ENCODE data around the gene TDRD10.
"Not testable (repeated sequence)": the region's sequence is repeated elsewhere in the genome, so short reads cannot be mapped to it uniquely, and the experiment has no call there.

TDRD10 gene

DNA sequence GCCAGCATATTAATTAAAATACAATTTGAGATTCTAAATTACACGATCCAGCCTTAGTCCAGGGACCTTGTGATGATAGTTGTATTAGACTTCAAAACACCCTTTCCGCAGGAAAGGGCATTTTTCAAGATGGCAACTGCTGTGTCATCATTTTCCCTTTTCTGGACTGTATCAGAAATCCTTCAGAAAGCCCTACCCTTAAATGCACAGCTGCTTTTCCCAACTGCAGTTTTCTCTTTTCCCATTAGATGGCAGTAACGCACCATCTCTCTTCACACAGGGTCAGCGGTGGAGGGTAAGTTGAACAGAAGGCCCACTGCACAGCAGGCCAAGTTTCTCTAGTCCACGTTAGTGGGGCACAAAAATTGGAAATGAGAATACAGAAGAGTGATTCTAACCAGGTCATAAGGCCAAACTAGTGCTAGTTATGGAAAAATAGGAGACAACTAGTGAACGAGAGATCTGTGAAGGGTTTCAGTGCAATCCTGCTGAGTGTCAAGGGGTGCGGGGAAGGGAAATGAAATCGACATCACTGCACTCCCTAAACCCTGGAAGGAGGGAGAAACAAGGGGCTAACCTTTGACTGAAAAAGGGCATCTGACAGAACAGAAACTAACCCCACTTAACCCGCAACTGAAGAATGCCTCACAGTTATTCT, 22.1 kb upstream of the TDRD10 start:
- DNase-seq (ENCODE audit: low spot score) = peak; percentile 87

DNA sequence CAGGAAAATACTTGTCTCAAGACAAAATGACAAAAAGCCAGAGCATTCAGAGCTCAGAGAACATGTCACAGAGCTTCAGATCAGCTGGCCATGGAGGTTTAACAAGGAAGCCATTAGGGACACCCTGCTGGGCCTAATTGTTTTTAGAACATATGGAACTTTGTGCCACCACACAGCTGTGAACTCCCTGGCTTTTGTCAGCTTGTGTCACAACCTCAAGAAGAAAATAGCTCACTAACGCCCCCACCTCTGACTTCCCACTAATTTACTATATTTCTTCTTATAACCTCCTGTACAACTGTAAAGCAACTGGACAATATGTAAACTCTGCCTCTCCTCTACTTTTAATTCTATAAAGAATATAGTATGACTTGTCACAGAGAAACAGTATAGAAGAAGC, 21.0 kb upstream of the TDRD10 start:
- DNase-seq (ENCODE audit: low spot score) = no peak

DNA sequence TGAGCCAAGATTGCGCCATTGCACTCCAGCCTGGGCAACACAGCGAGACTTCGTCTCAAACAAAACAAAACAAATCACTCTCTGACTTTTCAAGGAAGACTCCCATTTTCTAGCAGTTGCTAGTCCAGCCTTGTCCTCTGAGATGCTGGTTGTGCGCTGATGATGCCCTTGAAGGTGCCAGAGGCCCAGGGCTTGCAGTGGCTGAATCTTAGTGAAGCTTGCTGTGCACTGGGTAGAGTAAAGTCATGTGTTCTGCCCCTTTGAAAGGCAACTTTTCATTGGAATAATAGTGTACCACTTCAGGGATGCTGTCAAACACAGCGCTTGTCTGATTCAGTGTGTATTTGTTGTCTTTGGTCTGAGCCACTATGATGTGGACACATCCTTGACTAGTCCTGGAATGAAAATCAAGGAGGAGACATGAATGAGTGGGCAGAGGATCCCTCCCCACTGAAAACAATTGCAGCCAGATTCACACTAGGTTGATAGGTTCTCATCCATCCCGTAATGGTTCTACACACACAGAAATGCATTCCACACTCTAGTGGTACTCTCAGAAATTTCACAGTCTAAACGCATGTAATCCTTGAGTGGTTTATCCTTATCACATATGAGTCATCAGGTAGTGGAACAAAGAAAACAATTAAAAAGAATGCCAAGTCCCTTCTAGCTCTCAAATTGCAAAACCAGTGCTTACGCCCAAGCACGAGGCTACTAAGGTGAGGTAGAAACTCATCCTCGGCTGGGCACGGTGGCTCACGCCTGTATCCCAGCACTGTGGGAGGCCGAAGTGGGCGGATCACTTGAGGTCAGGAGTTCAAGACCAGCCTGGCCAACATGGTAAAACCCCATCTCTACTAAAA, 17.8 kb upstream of the TDRD10 start:
- no peak for DNase-seq (ENCODE audit: low spot score)

DNA sequence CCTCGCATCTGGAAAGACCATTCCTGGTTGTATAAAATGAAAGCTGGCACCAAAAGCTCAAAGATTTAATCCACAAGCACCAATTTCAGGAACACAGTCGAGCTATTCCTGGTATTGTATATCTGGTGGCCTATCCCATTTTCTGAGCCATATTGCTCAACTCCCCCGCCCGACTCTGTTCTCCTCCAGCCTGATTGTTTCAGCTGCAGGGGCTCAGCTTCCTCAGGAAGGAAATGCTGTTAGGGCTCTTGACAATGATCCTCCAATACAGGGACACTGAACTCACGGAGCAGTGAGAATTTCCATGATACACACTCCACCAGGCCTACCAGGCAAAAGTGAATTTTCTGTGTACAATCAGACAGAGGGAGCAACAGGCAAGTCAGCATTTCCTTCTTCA, 16.9 kb upstream of the TDRD10 start:
- no peak for DNase-seq (ENCODE audit: low spot score)

DNA sequence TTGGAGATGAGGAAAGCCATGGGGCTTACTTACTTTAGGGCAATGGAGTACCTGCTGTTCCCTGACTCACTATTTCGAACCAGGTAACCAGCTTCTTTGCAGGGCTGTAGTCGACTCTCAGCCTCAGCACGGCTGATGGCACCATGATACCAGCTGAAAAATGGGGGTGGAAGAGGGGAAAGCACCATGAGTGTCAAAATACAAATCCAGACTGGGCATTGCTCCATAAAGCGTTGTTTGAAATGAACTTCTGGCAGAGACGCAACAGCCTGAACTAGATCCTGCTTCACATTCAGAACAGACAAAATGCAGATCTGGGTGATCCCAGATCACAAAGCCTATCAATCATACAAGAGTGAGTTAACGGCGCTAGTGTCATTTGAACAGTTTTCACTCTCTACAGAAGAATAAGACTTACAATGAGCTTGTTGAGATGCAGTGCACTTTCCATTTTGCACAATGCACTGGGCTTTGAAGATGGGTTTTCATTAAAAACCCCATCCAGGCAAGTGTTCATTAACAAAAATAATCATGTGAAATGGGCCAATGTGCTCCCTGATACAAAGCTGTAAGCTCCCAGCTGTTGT, 16.0 kb upstream of the TDRD10 start:
- no peak for DNase-seq (ENCODE audit: low spot score)

DNA sequence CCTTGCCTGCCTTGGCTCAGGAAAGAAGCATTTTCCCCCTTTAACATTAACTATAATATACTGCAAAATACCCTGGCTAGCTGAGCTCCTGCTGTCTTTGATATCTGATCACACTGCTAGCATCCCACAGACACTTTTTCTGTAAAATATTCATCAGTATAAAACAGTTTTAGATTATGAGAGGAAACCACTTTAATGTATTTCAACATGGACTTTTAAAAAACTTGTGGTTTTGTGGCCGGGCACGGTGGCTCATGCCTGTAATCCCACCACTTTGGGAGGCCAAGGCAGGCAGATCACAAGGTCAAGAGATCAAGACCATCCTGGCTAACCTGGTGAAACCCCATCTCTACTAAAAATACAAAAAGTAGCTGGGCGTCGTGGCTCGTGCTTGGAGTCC, 15.3 kb upstream of the TDRD10 start:
- DNase-seq (ENCODE audit: low spot score) = not testable (repeated sequence)

DNA sequence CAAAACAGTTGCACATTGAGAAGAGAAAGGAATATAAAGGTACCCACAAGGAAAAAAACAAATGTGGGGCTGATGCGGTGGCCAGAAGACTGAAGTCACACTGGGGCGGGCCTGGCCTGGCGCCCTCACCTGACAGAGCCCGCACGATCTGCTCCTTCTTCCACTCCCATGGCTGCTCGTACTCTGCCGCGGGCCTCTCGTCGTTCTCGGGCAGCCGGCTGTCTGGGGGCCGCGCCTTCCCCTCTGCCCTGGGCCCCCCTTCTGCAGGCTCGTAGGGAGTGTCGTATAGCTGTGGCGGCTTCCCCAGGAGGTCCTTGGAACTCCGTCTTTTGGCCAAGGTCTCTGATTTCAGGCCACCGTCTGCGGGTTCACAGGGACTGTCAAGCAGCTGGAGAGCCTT, 13.1 kb upstream of the TDRD10 start:
- DNase-seq (ENCODE audit: low spot score) = no peak

DNA sequence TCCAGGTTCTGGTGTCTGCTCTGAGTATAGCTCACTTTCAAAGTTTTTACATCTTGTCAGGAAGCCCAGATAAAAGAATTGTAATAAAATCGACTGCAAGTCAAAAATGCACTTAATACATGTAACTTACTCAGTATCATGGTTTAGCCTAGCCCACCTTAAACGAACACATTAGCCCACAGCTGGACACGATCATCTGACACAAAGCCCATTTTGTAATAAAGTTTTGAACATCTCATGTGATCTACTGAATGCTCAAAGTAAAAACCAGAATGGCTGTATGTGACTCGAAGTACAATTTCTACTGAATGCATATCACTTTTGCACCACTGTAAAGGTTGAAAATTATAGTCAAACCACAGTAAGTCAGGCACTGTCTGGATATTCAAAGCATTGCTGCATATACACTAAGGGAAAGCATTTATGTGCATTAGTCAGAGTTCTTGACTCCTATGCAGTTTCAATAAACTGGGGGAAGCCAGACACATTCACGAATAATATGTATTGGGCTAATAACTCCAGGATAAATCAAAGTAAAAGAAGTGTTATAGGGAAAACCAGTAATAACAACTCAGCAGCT, 12.2 kb upstream of the TDRD10 start:
- DNase-seq (ENCODE audit: low spot score) = no peak

DNA sequence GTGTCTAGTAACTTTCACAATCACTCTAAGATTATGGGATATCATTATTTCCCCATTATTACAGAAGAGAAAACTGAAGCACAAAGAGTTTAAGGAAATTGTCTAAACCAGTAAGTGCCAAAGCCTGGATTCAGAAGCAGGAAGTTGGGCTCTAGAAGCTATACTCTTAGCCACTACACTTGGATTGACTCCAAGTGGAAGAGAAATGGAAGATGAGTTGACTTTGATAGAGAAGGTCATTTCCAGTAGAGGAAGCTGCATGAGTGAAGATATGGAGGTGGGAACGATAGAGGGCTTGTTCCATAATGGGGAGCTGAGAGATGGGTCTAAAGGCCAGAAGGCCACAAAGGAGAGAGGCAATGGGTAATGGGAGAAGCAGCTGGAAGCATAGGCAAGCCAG, 11.7 kb upstream of the TDRD10 start:
- no peak for DNase-seq (ENCODE audit: low spot score)

DNA sequence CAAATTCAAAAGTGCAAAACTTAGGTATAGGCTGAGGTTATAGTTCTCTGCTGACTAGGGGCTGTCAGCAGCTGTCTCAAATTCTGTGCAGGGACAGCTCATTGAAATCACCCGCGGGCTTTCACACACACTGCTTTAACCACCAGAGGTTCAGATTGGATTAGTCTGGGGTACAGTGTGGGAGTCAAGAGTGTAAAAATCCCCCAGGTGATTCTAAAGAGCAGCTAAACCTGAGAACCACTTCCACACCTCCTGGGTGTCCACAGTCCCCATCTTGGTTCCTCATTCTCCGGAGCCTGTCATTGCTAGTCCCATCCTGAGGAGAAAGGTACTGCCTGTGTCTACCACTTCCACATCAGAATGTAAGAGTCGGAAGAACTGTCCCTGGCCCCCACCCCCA, 9.9 kb upstream of the TDRD10 start:
- no peak for DNase-seq (ENCODE audit: low spot score)

DNA sequence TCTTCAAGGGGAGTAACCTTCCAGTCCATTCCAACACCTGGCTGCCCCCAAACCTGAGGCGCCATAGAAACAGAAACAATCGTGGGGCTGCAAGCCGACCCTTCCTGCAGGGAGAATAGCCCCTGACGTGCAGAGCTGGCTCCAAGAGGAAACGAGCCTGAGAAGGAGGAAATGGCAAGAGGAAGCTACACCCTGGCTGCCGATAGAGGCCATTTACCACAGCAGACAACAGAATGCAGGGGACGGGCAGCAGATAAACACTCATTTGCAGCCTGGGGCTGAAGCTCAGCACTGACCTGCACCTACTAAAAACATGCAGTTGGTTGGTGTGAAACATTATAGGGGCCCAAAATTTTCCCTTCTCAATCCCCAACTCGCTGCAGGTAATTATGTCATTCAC, 8.7 kb upstream of the TDRD10 start:
- no peak for DNase-seq (ENCODE audit: low spot score)

DNA sequence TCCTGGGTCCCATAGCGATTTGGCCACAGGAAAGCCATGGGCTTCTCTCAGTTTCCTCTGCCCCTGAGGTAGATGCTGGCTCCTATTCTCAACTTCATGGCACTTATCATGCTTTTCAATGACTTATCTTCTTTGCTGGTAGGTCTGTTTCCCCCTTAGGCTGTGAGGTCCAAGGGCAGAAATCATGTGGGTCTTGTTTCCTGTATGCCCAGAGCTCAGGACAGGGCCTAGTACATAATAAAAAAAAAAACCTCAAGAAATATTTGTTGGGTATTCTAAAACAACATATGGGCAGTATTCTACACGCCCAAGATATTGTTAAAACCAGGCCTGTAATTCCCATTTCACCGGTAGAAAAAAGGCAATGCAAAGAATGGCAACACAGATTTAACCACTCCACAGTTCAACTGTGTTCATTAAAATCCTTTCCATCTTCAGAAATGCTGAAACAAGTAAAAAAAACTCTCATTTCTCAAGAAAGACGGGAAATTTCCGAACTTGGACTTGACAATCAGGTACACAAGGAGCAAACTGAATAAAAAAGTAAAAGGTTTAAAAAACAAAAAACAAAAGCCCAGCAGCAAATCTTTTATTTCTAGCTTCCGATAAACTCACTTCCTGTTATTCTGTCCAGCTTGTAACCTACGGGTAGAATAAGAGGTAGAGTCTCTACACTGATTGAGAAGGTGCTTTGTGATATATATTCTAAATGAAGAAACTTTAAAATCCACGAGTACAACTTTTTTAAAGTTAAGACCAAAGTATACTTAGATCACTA, 6.3 kb upstream of the TDRD10 start:
- DNase-seq (ENCODE audit: low spot score) = no peak

DNA sequence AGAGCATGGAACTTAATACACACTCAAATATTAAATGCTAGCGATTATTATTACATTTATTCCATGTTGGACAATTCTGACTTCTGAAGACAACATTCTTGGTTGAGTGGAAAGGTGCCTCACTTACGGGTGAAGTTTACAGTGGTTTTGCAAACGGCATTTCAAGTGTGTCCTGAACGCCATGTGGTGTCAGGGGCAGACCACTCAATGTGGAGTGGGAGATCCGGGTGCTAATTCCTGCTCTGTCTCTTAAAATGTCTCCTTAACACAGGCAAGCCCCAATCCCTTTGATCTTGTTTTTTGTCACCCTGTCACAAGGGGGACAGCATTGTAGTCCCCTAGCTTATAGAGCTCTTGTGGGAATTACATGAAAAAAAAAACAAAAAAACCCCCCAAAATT, 5.6 kb upstream of the TDRD10 start:
- no peak for DNase-seq (ENCODE audit: low spot score)

DNA sequence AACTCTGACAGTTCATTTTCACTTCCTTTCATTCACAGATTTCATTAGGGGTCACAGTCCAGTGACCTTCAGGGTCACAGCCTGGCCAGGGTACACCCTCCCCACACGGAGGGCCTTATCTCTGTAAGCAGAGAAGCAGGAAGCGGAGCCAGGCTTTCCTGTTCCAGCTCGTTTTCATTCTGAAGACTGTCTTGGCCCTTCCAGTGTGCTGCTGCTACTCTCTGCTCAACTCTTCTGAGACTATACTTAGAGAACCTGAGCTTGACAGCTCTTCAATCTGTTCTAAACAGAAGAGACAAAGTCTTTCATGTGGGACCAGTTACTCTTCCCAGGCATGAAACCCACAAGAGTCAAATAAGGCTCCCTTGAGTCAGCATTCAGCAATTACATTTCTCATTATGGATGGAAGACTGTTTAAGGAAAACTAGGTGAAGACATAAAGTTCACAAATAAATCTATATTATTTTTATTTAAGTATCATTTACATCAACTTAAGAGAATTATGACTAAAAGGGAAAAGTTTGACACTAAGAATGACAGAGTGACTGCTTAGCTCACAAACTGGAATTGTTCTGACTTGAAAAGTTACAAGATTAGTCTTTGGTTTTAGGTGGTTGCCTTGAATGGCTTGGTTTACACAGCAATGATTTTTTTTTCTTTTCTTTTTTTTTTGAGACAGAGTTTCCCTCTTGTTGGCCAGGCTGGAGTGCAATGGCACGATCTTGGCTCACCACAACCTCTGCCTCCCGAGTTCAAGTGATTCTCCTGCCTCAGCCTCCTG, 4.8 kb upstream of the TDRD10 start:
- DNase-seq (ENCODE audit: low spot score) = no peak

DNA sequence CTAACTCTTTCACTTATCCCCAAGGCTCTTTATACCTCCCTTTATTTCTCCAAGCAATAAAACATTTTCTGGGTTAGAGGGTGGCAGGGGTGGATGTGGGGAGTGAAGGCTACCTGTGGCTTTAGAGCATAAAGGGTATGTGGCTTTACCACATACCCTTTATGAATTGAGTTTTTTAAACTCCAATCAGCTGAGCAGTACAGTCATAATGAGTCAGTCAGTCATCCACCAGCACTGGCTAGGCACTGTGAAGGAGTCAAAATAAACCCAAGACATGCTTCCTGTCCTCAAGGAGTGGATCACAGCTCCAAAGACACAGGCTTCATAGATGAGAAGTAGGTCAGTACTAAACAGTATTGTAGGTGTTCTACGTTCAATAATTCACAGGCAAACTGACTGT, 2.6 kb upstream of the TDRD10 start:
- peak; percentile 30 for DNase-seq (ENCODE audit: low spot score)

DNA sequence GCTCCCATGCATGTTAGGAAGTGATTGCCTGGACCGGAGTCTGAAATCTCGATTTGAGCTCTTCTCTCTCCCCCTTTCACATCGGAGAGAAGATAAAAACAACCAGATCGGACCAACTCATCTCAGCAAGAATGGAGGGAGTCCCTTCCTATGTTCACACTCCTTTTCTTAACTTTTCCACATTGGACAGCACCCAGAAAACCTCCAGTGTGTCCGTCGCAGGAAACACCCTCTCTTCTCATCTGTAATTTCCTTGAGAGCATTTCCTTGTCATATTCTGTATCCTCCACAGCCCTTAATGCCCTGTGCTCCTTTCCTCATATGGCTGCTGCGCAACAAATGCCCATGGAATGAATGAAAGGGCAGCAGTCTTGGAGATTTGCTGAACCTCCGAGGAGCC, 1.5 kb upstream of the TDRD10 start:
- no peak for DNase-seq (ENCODE audit: low spot score)

DNA sequence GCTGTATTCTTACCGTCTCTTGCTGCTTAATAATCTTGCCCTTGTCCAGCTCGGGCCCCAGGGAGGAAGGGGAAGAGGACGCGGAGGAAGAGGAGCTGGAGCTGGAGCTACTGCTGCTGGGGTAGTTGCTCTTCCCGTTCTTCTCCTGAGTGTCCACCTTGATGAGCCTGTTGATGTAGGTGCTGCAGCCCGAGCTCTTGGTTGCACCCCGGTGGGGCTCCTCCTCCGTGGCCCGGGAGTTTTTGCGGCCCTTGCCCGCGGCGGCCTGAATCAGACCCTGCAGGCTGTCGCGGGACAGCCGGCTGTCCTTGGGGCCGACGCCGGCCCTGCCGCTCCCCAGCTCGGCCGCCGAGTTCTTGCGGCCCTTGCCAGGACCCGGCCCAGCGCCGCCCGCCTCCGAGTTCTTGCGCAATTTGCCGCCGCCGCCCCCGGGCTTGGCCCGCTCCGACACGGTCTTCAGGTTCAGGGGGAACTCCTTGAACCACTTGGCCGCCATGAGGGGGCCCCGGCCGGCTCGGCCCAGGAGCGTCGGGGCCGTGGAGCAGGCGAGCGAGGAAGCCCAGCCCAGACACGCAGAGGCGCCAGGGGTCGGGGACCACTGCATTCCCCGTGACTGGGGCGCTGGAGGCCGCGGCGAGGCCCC, 475 bp upstream of the TDRD10 start:
- no peak for DNase-seq (ENCODE audit: low spot score)

DNA sequence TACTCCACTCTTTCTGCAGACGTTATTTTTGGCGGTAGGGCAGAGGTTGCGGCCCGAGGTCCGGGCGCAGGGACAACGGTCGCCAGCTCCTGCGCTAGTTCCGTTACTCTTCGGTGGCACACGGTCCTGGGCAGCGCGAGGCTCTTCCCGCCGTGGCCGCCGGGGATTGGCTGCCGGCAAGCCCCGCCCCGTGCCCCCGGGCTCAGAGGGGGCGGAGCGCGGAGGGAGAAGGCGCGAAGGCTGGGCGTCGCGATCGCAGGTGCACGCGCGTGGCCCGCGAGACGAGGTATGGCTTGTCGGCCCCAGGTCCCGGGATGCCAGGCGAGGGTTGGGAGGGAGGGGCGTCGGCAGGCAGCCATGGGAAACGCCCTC, 711 bp downstream of the TDRD10 start:
- DNase-seq (ENCODE audit: low spot score) = no peak

DNA sequence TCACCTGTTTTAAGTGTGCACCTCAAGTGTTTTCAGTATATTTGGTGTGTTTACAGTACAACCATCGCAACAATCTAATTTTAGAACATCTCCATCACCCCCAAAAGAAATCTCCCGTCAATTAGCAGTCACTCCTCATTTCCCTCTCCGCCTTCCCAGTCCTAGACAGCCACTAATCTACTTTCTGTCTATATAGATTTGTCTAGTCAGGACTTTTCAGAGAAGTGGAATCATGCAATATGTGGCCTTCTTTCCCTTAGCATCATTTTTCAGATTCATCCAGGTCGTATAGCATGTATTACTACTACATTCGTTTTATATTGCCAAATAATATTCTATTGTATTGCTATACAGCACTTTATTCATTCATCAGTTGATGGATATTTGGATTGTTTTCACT, 1.9 kb downstream of the TDRD10 start:
- DNase-seq (ENCODE audit: low spot score) = no peak

DNA sequence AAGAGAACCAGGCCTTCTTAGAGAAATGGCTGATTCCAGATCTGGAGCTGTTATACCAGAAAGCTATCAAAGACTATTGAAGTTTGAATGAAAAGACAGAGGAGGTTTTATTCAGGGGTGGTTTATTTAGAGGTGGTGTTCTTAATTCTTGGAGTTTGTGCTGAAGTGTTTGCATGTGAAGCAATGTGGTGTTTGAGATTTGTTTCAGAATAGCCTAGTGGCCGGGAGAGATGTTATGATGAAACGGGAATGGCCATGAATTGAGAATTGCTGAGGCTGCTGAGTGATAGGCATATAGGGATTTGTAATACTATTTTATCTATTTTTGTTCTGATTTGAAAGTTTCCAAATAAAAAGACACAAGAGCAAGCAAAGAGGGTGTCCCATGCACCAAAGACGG, 10.7 kb downstream of the TDRD10 start:
- DNase-seq (ENCODE audit: low spot score) = no peak

DNA sequence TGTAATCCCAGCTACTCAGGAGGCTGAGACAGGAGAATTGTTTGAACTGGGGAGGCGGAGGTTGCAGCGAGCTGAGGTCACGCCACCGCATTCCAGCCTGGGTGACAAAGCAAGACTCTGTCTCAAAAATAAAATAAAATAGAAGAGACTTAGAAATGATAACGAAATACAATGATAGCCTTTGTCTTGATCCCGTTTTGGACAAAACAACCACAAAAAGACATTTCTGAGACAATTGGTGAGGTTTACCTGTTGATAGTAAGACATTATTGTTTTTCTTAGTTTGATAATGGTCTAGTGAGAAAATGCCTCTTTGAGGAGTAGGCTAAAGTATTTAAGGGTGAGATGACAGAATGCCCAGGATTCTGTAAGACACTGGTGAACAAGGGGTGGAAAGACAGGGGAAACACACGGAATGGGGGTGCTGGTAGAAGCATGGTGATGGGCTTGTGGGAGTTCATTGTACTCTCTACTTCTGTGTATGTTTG, 12.1 kb downstream of the TDRD10 start:
- DNase-seq (ENCODE audit: low spot score) = no peak

Measured in activated CD4-positive, alpha-beta T cell treated with anti-CD3 and anti-CD28 coated beads, Interleukin-2, Interleukin-4, amounts not matched to agents 100 ng/mL and 50 ng/mL, durations not matched to agents 16 hours and 8 hours (primary cell).